ENCODE results near the gene TCN2. TPM values are rescaled to one million over a fixed set of nuclear protein-coding genes. Genes with fewer than 3 reads are reported as not detected.
A peak's percentile ranks its signal among the peaks of the same experiment; 100 is the strongest.
"Not testable (repeated sequence)": the region's sequence is repeated elsewhere in the genome, so short reads cannot be mapped to it uniquely, and the experiment has no call there.

TCN2 gene
- total RNA-seq, 2 donors from 2014 or later = 0.55 to 0.65 TPM

GRCh38 chr22:30671071-30671470, 64.1 kb downstream of the TCN2 start:
- ATAC-seq (no peak), DNase-seq (no peak)
- H3K9me3 ChIP-seq (ENCODE audit: control insufficient read depth, low read length, poor library complexity, severe bottlenecking) = no peaks in the 10 kb centered on the region
- Mint-ChIP-seq H3K27me3 (peaks cover 2% of the 10 kb centered on the region), H3K4me3 (no peak overlapping the region), H3K27ac (no peak overlapping the region), H3K36me3 (ENCODE audit: low read depth) (no peaks in the 10 kb centered on the region), H3K4me1 (peaks cover 15% of the 10 kb centered on the region)

GRCh38 chr22:30673136-30673535, 66.2 kb downstream of the TCN2 start:
- H3K27ac Mint-ChIP-seq = no peak overlapping the region
- peaks cover 7% of the 10 kb centered on the region for H3K4me1 Mint-ChIP-seq
- ATAC-seq (no peak), DNase-seq (no peak)
- H3K27me3 Mint-ChIP-seq = peaks cover 23% of the 10 kb centered on the region
- no peaks in the 10 kb centered on the region for H3K9me3 ChIP-seq (ENCODE audit: control insufficient read depth, low read length, poor library complexity, severe bottlenecking)
- no peak overlapping the region for H3K4me3 Mint-ChIP-seq
- no peaks in the 10 kb centered on the region for H3K36me3 Mint-ChIP-seq (ENCODE audit: low read depth)

- Mint-ChIP-seq H3K4me3 (no peak overlapping the region), H3K36me3 (ENCODE audit: low read depth) (no peaks in the 10 kb centered on the region), H3K4me1 (peaks cover 5% of the 10 kb centered on the region), H3K27ac (no peak overlapping the region), H3K27me3 (peaks cover 34% of the 10 kb centered on the region)
- ATAC-seq = no peak
- no peak for DNase-seq
- no peaks in the 10 kb centered on the region for H3K9me3 ChIP-seq (ENCODE audit: control insufficient read depth, low read length, poor library complexity, severe bottlenecking)
Observed at GRCh38 chr22:30674482-30674881, 67.5 kb downstream of the TCN2 start.

GRCh38 chr22:30675436-30675835, 68.5 kb downstream of the TCN2 start:
- Mint-ChIP-seq H3K4me3 (no peak overlapping the region), H3K27ac (no peak overlapping the region), H3K27me3 (peaks cover 36% of the 10 kb centered on the region), H3K36me3 (ENCODE audit: low read depth) (no peaks in the 10 kb centered on the region), H3K4me1 (peaks cover 5% of the 10 kb centered on the region)
- ATAC-seq (no peak), DNase-seq (no peak)
- H3K9me3 ChIP-seq (ENCODE audit: control insufficient read depth, low read length, poor library complexity, severe bottlenecking) = no peaks in the 10 kb centered on the region

- not testable (repeated sequence) for H3K9me3 ChIP-seq (ENCODE audit: control insufficient read depth, low read length, poor library complexity, severe bottlenecking); ATAC-seq; H3K36me3 Mint-ChIP-seq (ENCODE audit: low read depth); H3K4me1 Mint-ChIP-seq; DNase-seq; H3K4me3 Mint-ChIP-seq
- Mint-ChIP-seq H3K27me3 (peaks cover 36% of the 10 kb centered on the region), H3K27ac (peak overlapping the region; percentile 45)
Observed at GRCh38 chr22:30676565-30676964, 69.6 kb downstream of the TCN2 start.

Other genes starting within 250 kb of the TCN2 start
- gene RNF215, start 219.8 kb upstream of the TCN2 start, total RNA-seq = 10 to 100 TPM in 1 of 2 donors, 1 to 10 TPM in 1; 4.9 to 12.3 TPM
- gene SEC14L2, start 210.2 kb upstream of the TCN2 start, total RNA-seq = 10 to 100 TPM; 37.2 to 62.6 TPM
- gene MTFP1, start 181.4 kb upstream of the TCN2 start, total RNA-seq = 10 to 100 TPM; 54.3 to 69.4 TPM
- gene SEC14L3, start 135.2 kb upstream of the TCN2 start, total RNA-seq = not detected
- not detected for gene SEC14L4, start 101.5 kb upstream of the TCN2 start, total RNA-seq
- not detected for gene SEC14L6, start 60.4 kb upstream of the TCN2 start, total RNA-seq
- not detected for gene GAL3ST1, start 32.5 kb upstream of the TCN2 start, total RNA-seq
- gene PES1, start 15.3 kb upstream of the TCN2 start, total RNA-seq = 10 to 100 TPM; 35.9 to 37.8 TPM
- gene SLC35E4, start 28.6 kb downstream of the TCN2 start, total RNA-seq = 1 to 10 TPM; 3.8 to 5.7 TPM
- 10 to 100 TPM; 10.3 to 11.0 TPM for gene DUSP18, start 60.7 kb downstream of the TCN2 start, total RNA-seq
- 1 to 10 TPM; 1.1 to 9.4 TPM for gene OSBP2, start 87.7 kb downstream of the TCN2 start, total RNA-seq

All from T-helper 17 cell (primary cell).